ENCODE results near the gene PKLR. TPM values are rescaled to one million over a fixed set of nuclear protein-coding genes. Genes with fewer than 3 reads are reported as not detected.
"Not testable (repeated sequence)": the region's sequence is repeated elsewhere in the genome, so short reads cannot be mapped to it uniquely, and the experiment has no call there.

PKLR gene
- total RNA-seq = not detected

- no peaks in the 10 kb centered on the region for H3K4me1 Mint-ChIP-seq (ENCODE audit: low read depth)
- no peaks in the 10 kb centered on the region for H3K9me3 Mint-ChIP-seq
- ATAC-seq (replicated peaks in 1 of 2) = no peak
- peaks cover 12% of the 10 kb centered on the region for H3K27me3 Mint-ChIP-seq (ENCODE audit: low read depth)
- DNase-seq = no peak
- H3K4me3 Mint-ChIP-seq = no peak within 1 kb of the TSS
- H3K27ac Mint-ChIP-seq = no peak within 1 kb of the TSS
- no peaks in the 10 kb centered on the region for H3K36me3 Mint-ChIP-seq (ENCODE audit: insufficient read depth in 2 of 2)
Measured at GRCh38 chr1:155301342-155301841, at the start of gene PKLR. TSS of gene PKLR (minus strand) at chr1:155301438. CDS start at chr1:155301395, 43 bp downstream.

GRCh38 chr1:155342842-155343241 is 41.6 kb upstream of the PKLR start:
- ATAC-seq (replicated peaks in 1 of 2) = no peak
- no peak for DNase-seq
- no peaks in the 10 kb centered on the region for H3K4me1 Mint-ChIP-seq (ENCODE audit: low read depth)
- no peaks in the 10 kb centered on the region for H3K27me3 Mint-ChIP-seq (ENCODE audit: low read depth)
- no peak overlapping the region for H3K4me3 Mint-ChIP-seq
- H3K27ac Mint-ChIP-seq = no peak overlapping the region
- H3K36me3 Mint-ChIP-seq (ENCODE audit: insufficient read depth in 2 of 2) = peaks cover 12 to 33% of the 10 kb centered on the region in 2 donors
- H3K9me3 Mint-ChIP-seq = no peaks in the 10 kb centered on the region

GRCh38 chr1:155339515-155340097 is 38.4 kb upstream of the PKLR start:
- Mint-ChIP-seq H3K27ac (peak overlapping the region; percentile 34), H3K4me1 (ENCODE audit: low read depth) (no peaks in the 10 kb centered on the region), H3K4me3 (no peak overlapping the region), H3K36me3 (ENCODE audit: insufficient read depth in 2 of 2) (peaks cover 9 to 25% of the 10 kb centered on the region in 2 donors), H3K27me3 (ENCODE audit: low read depth) (no peaks in the 10 kb centered on the region), H3K9me3 (no peaks in the 10 kb centered on the region)
- DNase-seq (no peak), ATAC-seq (replicated peaks in 1 of 2) (no peak)

- H3K9me3 Mint-ChIP-seq = no peaks in the 10 kb centered on the region
- H3K4me1 Mint-ChIP-seq (ENCODE audit: low read depth) = no peaks in the 10 kb centered on the region
- DNase-seq (no peak), ATAC-seq (replicated peaks in 1 of 2) (no peak)
- no peak overlapping the region for H3K4me3 Mint-ChIP-seq
- no peaks in the 10 kb centered on the region for H3K27me3 Mint-ChIP-seq (ENCODE audit: low read depth)
- no peak overlapping the region for H3K27ac Mint-ChIP-seq
- peaks cover 5 to 17% of the 10 kb centered on the region in 2 donors for H3K36me3 Mint-ChIP-seq (ENCODE audit: insufficient read depth in 2 of 2)
Measured at GRCh38 chr1:155334962-155335361, 33.7 kb upstream of the PKLR start.

GRCh38 chr1:155329980-155330598 is 28.9 kb upstream of the PKLR start:
- Mint-ChIP-seq H3K27me3 (ENCODE audit: low read depth) (no peaks in the 10 kb centered on the region), H3K36me3 (ENCODE audit: insufficient read depth in 2 of 2) (peaks cover 5 to 9% of the 10 kb centered on the region in 2 donors), H3K9me3 (no peaks in the 10 kb centered on the region), H3K27ac (peak overlapping the region; percentile 93), H3K4me1 (ENCODE audit: low read depth) (peaks cover 10% of the 10 kb centered on the region), H3K4me3 (no peak overlapping the region)
- peak; percentile 12 for ATAC-seq (replicated peaks in 1 of 2)
- no peak for DNase-seq

GRCh38 chr1:155328856-155329255 is 27.6 kb upstream of the PKLR start:
- H3K4me3 Mint-ChIP-seq; H3K27me3 Mint-ChIP-seq (ENCODE audit: low read depth); H3K36me3 Mint-ChIP-seq (ENCODE audit: insufficient read depth in 2 of 2); ATAC-seq (replicated peaks in 1 of 2); H3K27ac Mint-ChIP-seq; H3K9me3 Mint-ChIP-seq; DNase-seq: not testable (repeated sequence)
- H3K4me1 Mint-ChIP-seq (ENCODE audit: low read depth) = peaks cover 10% of the 10 kb centered on the region

- Mint-ChIP-seq H3K9me3 (no peaks in the 10 kb centered on the region), H3K27me3 (ENCODE audit: low read depth) (no peaks in the 10 kb centered on the region), H3K4me1 (ENCODE audit: low read depth) (peaks cover 10% of the 10 kb centered on the region), H3K27ac (no peak overlapping the region), H3K36me3 (ENCODE audit: insufficient read depth in 2 of 2) (peaks cover 5 to 7% of the 10 kb centered on the region in 2 donors), H3K4me3 (no peak overlapping the region)
- no peak for ATAC-seq (replicated peaks in 1 of 2)
- no peak for DNase-seq
Measured at GRCh38 chr1:155327981-155328380, 26.7 kb upstream of the PKLR start.

- H3K4me3 Mint-ChIP-seq = no peak overlapping the region
- H3K4me1 Mint-ChIP-seq (ENCODE audit: low read depth) = peaks cover 21% of the 10 kb centered on the region
- H3K27ac Mint-ChIP-seq = no peak overlapping the region
- DNase-seq (peak in 1 of 2 donors; percentile 6), ATAC-seq (replicated peaks in 1 of 2) (no peak)
- H3K9me3 Mint-ChIP-seq = no peaks in the 10 kb centered on the region
- H3K36me3 Mint-ChIP-seq (ENCODE audit: insufficient read depth in 2 of 2) = peaks cover 5 to 7% of the 10 kb centered on the region in 2 donors
- H3K27me3 Mint-ChIP-seq (ENCODE audit: low read depth) = no peaks in the 10 kb centered on the region
Measured at GRCh38 chr1:155326631-155327037, 25.4 kb upstream of the PKLR start.

GRCh38 chr1:155326020-155326526 is 24.8 kb upstream of the PKLR start:
- H3K4me1 Mint-ChIP-seq (ENCODE audit: low read depth) = peaks cover 26% of the 10 kb centered on the region
- H3K9me3 Mint-ChIP-seq = no peaks in the 10 kb centered on the region
- ATAC-seq (replicated peaks in 1 of 2) (no peak), DNase-seq (no peak)
- H3K27ac Mint-ChIP-seq = no peak overlapping the region
- H3K4me3 Mint-ChIP-seq = peak overlapping the region; percentile 26 to 84
- peaks cover 4 to 6% of the 10 kb centered on the region in 2 donors for H3K36me3 Mint-ChIP-seq (ENCODE audit: insufficient read depth in 2 of 2)
- H3K27me3 Mint-ChIP-seq (ENCODE audit: low read depth) = no peaks in the 10 kb centered on the region

- DNase-seq (no peak), ATAC-seq (replicated peaks in 1 of 2) (no peak)
Measured at GRCh38 chr1:155325603-155325893, 24.3 kb upstream of the PKLR start.

GRCh38 chr1:155324717-155325602 is 23.7 kb upstream of the PKLR start:
- H3K4me1 Mint-ChIP-seq (ENCODE audit: low read depth) = peaks cover 38% of the 10 kb centered on the region
- no peak overlapping the region for H3K27ac Mint-ChIP-seq
- ATAC-seq (replicated peaks in 1 of 2) = peak in 1 of 2 donors; percentile 0
- peak overlapping the region; percentile 73 to 84 for H3K4me3 Mint-ChIP-seq
- DNase-seq = peak; percentile 33 to 34
- H3K36me3 Mint-ChIP-seq (ENCODE audit: insufficient read depth in 2 of 2) = peaks cover 0 to 1% of the 10 kb centered on the region in 2 donors
- no peaks in the 10 kb centered on the region for H3K27me3 Mint-ChIP-seq (ENCODE audit: low read depth)
- H3K9me3 Mint-ChIP-seq = no peaks in the 10 kb centered on the region

More at GRCh38 chr1:155325603-155325893, 24.3 kb upstream of the PKLR start:
- peak overlapping the region; percentile 73 to 84 for H3K4me3 Mint-ChIP-seq
- no peaks in the 10 kb centered on the region for H3K9me3 Mint-ChIP-seq
- peaks cover under 1 to 1% of the 10 kb centered on the region in 2 donors for H3K36me3 Mint-ChIP-seq (ENCODE audit: insufficient read depth in 2 of 2)
- H3K27me3 Mint-ChIP-seq (ENCODE audit: low read depth) = no peaks in the 10 kb centered on the region
- peaks cover 32% of the 10 kb centered on the region for H3K4me1 Mint-ChIP-seq (ENCODE audit: low read depth)
- H3K27ac Mint-ChIP-seq = no peak overlapping the region

- Mint-ChIP-seq H3K27ac (peak overlapping the region; percentile 24), H3K4me1 (ENCODE audit: low read depth) (peaks cover 40% of the 10 kb centered on the region), H3K9me3 (no peaks in the 10 kb centered on the region), H3K27me3 (ENCODE audit: low read depth) (no peaks in the 10 kb centered on the region), H3K36me3 (ENCODE audit: insufficient read depth in 2 of 2) (no peaks in the 10 kb centered on the region), H3K4me3 (peak overlapping the region; percentile 73 to 84)
- peak; percentile 84 for ATAC-seq (replicated peaks in 1 of 2)
- DNase-seq = peak; percentile 94 to 96
Measured at GRCh38 chr1:155324037-155324716, 22.9 kb upstream of the PKLR start.
